ENCODE results near the gene ZSCAN9.

The ZSCAN9 gene

GRCh38 chr6:28215425-28215824 lies 9.7 kb upstream of the ZSCAN9 start:
- H3F3A ChIP-seq (ENCODE audit: control insufficient read depth, insufficient read depth), result 0 out of 2 replicates have a peak, but pooled peaks cover 5% of the 10 kb centered on the region
- TF ChIP-seq, protein P1, sequence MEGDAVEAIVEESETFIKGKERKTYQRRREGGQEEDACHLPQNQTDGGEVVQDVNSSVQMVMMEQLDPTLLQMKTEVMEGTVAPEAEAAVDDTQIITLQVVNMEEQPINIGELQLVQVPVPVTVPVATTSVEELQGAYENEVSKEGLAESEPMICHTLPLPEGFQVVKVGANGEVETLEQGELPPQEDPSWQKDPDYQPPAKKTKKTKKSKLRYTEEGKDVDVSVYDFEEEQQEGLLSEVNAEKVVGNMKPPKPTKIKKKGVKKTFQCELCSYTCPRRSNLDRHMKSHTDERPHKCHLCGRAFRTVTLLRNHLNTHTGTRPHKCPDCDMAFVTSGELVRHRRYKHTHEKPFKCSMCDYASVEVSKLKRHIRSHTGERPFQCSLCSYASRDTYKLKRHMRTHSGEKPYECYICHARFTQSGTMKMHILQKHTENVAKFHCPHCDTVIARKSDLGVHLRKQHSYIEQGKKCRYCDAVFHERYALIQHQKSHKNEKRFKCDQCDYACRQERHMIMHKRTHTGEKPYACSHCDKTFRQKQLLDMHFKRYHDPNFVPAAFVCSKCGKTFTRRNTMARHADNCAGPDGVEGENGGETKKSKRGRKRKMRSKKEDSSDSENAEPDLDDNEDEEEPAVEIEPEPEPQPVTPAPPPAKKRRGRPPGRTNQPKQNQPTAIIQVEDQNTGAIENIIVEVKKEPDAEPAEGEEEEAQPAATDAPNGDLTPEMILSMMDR (IDR thresholded peaks at IDR 0.05; ENCODE audit: low read depth, low read length, poor library complexity, severe bottlenecking), result no peak
- no peak for TF ChIP-seq EZH2phosphoT487 (IDR thresholded peaks at IDR 0.05; ENCODE audit: borderline replicate concordance, low read length)
- H3K4me3 ChIP-seq (ENCODE audit: low read length), result no peak overlapping the region
- no peaks in the 10 kb centered on the region for H3K9me2 ChIP-seq (replicated peaks; ENCODE audit: control insufficient read depth, low read length)
- no peaks in the 10 kb centered on the region for H3K9me3 ChIP-seq (ENCODE audit: control insufficient read depth, insufficient read depth, low read length)
- H3K79me2 ChIP-seq (ENCODE audit: control insufficient read depth, low read length), result no peaks in the 10 kb centered on the region
- H3K36me3 ChIP-seq (ENCODE audit: control insufficient read depth, low read length), result no peaks in the 10 kb centered on the region
- peaks cover 14% of the 10 kb centered on the region for H3K27me3 ChIP-seq (ENCODE audit: control insufficient read depth, low read length)
- H3K4me2 ChIP-seq (ENCODE audit: low read length), result no peak overlapping the region
- no peak overlapping the region for H3K27ac ChIP-seq (ENCODE audit: low read depth, low read length)
- peaks cover 29% of the 10 kb centered on the region for H3K4me1 ChIP-seq (ENCODE audit: control insufficient read depth, low read length)
- H4K20me1 ChIP-seq (ENCODE audit: control insufficient read depth, insufficient read depth, low read depth, low read length), result no peaks in the 10 kb centered on the region

DNA sequence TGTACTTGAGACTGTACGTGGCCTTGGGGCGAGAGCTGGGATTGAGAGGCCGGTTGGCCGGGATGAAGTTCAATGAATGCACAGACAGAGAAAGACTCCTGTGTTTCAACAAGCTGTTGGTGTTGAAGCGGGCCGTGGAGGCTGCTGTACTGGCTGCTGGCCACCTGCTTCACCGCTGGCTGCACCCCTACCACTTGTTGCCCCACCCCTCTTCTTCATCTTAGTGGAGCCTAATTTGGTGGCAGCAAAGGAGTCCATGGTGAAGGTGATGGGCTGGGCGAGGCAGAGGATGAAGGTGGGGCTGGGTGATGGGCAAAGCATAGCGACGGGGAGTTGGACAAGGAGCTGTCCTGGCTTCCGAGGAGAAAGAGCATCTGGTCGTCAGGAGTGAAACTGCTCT lies 7.2 kb upstream of the ZSCAN9 start:
- no peaks in the 10 kb centered on the region for H3K9me3 ChIP-seq (ENCODE audit: control insufficient read depth, insufficient read depth, low read length)
- no peaks in the 10 kb centered on the region for H4K20me1 ChIP-seq (ENCODE audit: control insufficient read depth, insufficient read depth, low read depth, low read length)
- H3K27ac ChIP-seq (ENCODE audit: low read depth, low read length), result no peak overlapping the region
- H3K4me2 ChIP-seq (ENCODE audit: low read length), result peak overlapping the region; percentile 53; the same call in 1 of the 2 replicates
- H3K4me1 ChIP-seq (ENCODE audit: control insufficient read depth, low read length), result peaks cover 11% of the 10 kb centered on the region
- H3K9me2 ChIP-seq (replicated peaks; ENCODE audit: control insufficient read depth, low read length), result no peaks in the 10 kb centered on the region
- no peaks in the 10 kb centered on the region for H3K36me3 ChIP-seq (ENCODE audit: control insufficient read depth, low read length)
- peaks cover 17% of the 10 kb centered on the region for H3K27me3 ChIP-seq (ENCODE audit: control insufficient read depth, low read length)
- H3F3A ChIP-seq (ENCODE audit: control insufficient read depth, insufficient read depth), result 0 out of 2 replicates have a peak, but pooled peaks cover 8% of the 10 kb centered on the region
- H3K4me3 ChIP-seq (ENCODE audit: low read length), result no peak overlapping the region
- no peaks in the 10 kb centered on the region for H3K79me2 ChIP-seq (ENCODE audit: control insufficient read depth, low read length)
- no peak for TF ChIP-seq EZH2phosphoT487 (IDR thresholded peaks at IDR 0.05; ENCODE audit: borderline replicate concordance, low read length)
- TF ChIP-seq, protein P1 (IDR thresholded peaks at IDR 0.05; ENCODE audit: low read depth, low read length, poor library complexity, severe bottlenecking), result no peak

DNA sequence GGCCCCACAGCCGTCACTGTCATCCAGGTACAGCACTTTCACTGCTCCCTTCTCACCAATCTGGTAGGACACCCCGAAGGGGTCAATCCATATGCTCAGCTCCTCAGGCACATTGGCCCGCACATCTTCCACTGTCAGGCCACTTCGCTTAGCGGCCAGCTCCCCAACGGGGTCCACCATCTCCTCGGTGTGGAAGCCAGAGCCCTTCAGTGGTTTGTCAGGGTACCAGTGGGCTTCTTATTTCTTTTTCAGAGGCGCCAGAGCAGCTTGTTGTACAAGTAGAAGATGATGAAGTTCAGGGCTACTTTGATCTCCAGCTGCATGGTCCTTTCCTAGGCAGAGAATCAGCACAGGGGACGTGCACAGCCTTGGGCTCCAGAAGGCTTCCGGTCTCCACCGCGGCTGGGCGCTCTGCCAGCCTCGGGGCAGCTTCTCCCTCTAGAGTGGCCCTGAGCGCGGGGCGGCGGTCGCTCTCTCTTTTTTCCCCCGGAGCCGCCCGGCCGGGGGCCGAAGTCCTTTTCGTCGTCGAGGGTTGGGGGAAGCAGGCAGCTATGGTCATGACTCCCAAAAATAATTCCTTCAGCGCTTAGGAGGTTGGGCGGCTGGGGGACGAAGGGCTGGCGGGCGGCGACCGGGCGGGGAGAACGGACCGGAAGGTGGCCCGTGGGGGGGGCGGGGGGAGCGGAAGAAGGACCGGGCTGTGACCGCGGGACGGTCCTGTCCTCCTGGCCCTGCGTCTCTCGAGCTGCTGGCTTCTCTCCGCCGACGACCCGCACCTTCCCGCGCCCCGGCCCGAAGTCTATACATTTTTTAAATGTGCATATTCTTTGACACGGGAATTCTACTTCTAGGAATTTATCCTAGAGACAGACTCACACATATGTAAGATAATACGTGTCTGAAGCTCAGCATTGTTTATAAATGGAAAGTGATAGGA lies 6.5 kb upstream of the ZSCAN9 start:
- H3K9me2 ChIP-seq (replicated peaks; ENCODE audit: control insufficient read depth, low read length), result no peaks in the 10 kb centered on the region
- peaks cover 6% of the 10 kb centered on the region; the same call in 1 of the 2 replicates for H3K4me1 ChIP-seq (ENCODE audit: control insufficient read depth, low read length)
- H3K27ac ChIP-seq (ENCODE audit: low read depth, low read length), result no peak overlapping the region
- H4K20me1 ChIP-seq (ENCODE audit: control insufficient read depth, insufficient read depth, low read depth, low read length), result no peaks in the 10 kb centered on the region
- 0 out of 2 replicates have a peak, but pooled peaks cover 6% of the 10 kb centered on the region for H3F3A ChIP-seq (ENCODE audit: control insufficient read depth, insufficient read depth)
- no peaks in the 10 kb centered on the region for H3K79me2 ChIP-seq (ENCODE audit: control insufficient read depth, low read length)
- peaks cover 16% of the 10 kb centered on the region for H3K27me3 ChIP-seq (ENCODE audit: control insufficient read depth, low read length)
- H3K9me3 ChIP-seq (ENCODE audit: control insufficient read depth, insufficient read depth, low read length), result no peaks in the 10 kb centered on the region
- peak overlapping the region; percentile 53 for H3K4me2 ChIP-seq (ENCODE audit: low read length)
- no peaks in the 10 kb centered on the region for H3K36me3 ChIP-seq (ENCODE audit: control insufficient read depth, low read length)
- TF ChIP-seq, protein P1 (IDR thresholded peaks at IDR 0.05; ENCODE audit: low read depth, low read length, poor library complexity, severe bottlenecking), result no peak
- no peak for TF ChIP-seq EZH2phosphoT487 (IDR thresholded peaks at IDR 0.05; ENCODE audit: borderline replicate concordance, low read length)
- peak overlapping the region; percentile 57 for H3K4me3 ChIP-seq (ENCODE audit: low read length)
